ENCODE results near the gene GDPD2. TPM values are rescaled to one million over a fixed set of nuclear protein-coding genes. Genes with fewer than 3 reads are reported as not detected.

Gene GDPD2
- total and polyA plus RNA-seq, 2 donors (not counting 3 experiments of a cell fraction or from before 2014, with no cell fraction given): 0.08 to 0.29 TPM

DNA sequence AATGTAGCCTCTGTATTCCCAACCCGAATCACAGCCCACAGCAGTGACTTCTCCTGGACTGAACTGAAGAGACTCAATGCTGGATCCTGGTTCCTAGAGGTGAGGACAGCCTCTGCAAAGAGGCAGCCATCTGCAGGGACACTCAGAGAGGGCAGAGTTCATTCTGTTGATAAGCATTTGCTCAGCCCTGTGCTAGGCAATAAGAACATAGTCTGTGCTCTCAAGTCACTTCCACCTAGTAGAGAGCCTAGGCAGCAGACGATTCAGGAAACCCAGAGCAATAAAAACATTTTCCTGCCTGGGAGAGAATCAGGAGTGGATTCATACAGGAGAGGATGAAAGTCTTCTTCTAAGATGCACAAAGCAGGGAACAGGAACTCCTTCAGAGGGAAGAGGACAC, 4.3 kb downstream of the GDPD2 start:
- Histone ChIP-seq H3K4me2 (ENCODE audit: insufficient read depth, low read length) (no peak overlapping the region), H2AFZ (ENCODE audit: low read depth, low read length) (no peak overlapping the region), H3K27ac (ENCODE audit: insufficient read depth, low read depth, low read length) (no peak overlapping the region), H3K9me1 (replicated peaks; ENCODE audit: control insufficient read depth, extremely low read depth, insufficient read depth, low read length) (no peaks in the 10 kb centered on the region), H3K4me1 (ENCODE audit: control insufficient read depth, extremely low read depth, insufficient read depth, low read length) (no peaks in the 10 kb centered on the region), H4K20me1 (replicated peaks; ENCODE audit: control insufficient read depth, extremely low read depth, insufficient read depth, low read length) (no peaks in the 10 kb centered on the region), H3K79me2 (ENCODE audit: control insufficient read depth, insufficient read depth, low read length) (no peaks in the 10 kb centered on the region), H3K9ac (replicated peaks; ENCODE audit: extremely low read depth, insufficient read depth, low read length) (no peak overlapping the region), H3K4me3 (replicated peaks in 1 of 3; ENCODE audit: insufficient read depth in 1 of 3, low read depth in 1 of 3, low read length in 3 of 3) (no peak overlapping the region), H3K27me3 (ENCODE audit: control insufficient read depth in 2 of 2, insufficient read depth in 2 of 2, low read length in 2 of 2) (no peaks in the 10 kb centered on the region), H3K9me3 (replicated peaks; ENCODE audit: control insufficient read depth, insufficient read depth, low read length) (no peaks in the 10 kb centered on the region), H3K36me3 (ENCODE audit: control insufficient read depth in 2 of 2, extremely low read depth in 1 of 2, insufficient read depth in 2 of 2, low read length in 2 of 2) (no peaks in the 10 kb centered on the region)
- POLR2A ChIA-PET: no interaction called here
- TF ChIP-seq POLR2AphosphoS5 (IDR thresholded peaks at IDR 0.05; ENCODE audit: insufficient read depth, low read depth, low read length) (no peak), EZH2 (IDR thresholded peaks at IDR 0.05; ENCODE audit: borderline replicate concordance, low read depth, low read length, severe bottlenecking) (no peak), GATA2 (IDR thresholded peaks at IDR 0.05; ENCODE audit: insufficient read depth, insufficient read length, low read depth, low read length) (no peak), JUN (IDR thresholded peaks at IDR 0.05; ENCODE audit: borderline replicate concordance, insufficient read depth, insufficient read length, low read depth) (no peak), POLR2A (IDR thresholded peaks at IDR 0.05; ENCODE audit: low read depth, low read length) (no peak), MYC (IDR thresholded peaks at IDR 0.05; ENCODE audit: low read depth, low read length) (no peak), FOS (IDR thresholded peaks at IDR 0.05; ENCODE audit: borderline replicate concordance, insufficient read depth, low read length) (no peak)
- TF ChIP-seq, protein P1, sequence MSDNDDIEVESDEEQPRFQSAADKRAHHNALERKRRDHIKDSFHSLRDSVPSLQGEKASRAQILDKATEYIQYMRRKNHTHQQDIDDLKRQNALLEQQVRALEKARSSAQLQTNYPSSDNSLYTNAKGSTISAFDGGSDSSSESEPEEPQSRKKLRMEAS (IDR thresholded peaks at IDR 0.05; ENCODE audit: insufficient read depth, insufficient read length): no peak
- TF ChIP-seq, protein P2, sequence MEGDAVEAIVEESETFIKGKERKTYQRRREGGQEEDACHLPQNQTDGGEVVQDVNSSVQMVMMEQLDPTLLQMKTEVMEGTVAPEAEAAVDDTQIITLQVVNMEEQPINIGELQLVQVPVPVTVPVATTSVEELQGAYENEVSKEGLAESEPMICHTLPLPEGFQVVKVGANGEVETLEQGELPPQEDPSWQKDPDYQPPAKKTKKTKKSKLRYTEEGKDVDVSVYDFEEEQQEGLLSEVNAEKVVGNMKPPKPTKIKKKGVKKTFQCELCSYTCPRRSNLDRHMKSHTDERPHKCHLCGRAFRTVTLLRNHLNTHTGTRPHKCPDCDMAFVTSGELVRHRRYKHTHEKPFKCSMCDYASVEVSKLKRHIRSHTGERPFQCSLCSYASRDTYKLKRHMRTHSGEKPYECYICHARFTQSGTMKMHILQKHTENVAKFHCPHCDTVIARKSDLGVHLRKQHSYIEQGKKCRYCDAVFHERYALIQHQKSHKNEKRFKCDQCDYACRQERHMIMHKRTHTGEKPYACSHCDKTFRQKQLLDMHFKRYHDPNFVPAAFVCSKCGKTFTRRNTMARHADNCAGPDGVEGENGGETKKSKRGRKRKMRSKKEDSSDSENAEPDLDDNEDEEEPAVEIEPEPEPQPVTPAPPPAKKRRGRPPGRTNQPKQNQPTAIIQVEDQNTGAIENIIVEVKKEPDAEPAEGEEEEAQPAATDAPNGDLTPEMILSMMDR (IDR thresholded peaks at IDR 0.05; ENCODE audit: extremely low read depth in 1 of 2, insufficient read depth in 1 of 2, low read depth in 1 of 2, low read length in 2 of 2): no peak
- BruUV-seq (replicated peaks): no TSS peak
- CTCF ChIA-PET: no interaction called here
- DNase-seq (ENCODE audit: low read depth, low spot score) (no peak), FAIRE-seq (no peak)
- dilution Hi-C loops (cut with MboI; ENCODE audit: extremely low pct_ligation_motif_present, low sequenced_read_pairs) (no loop called here), intact Hi-C loops (cut with micrococcal nuclease) (no loop called here)
